Mucosa of descending colon (tissue), 3 donors: ENCODE results near the gene ZNF580. TPM values are rescaled to one million over a fixed set of nuclear protein-coding genes. Genes with fewer than 3 reads are reported as not detected.

ENCODE experiments used
- ATAC-seq: fragments of 200-7000 bp; cut with Tn5 transposase; one replicate; pipeline ENCODE4 v1.9.1; 2020; ENCODE audit warnings: mild to moderate bottlenecking, moderate library complexity
- DNase-seq, 3 donors: peaks; one replicate each; pipeline ENCODE4 v3.0.0-alpha.2; 2020
- H3K36me3 ChIP-seq: fragments of 200-600 bp; one replicate; pipeline ENCODE4 v1.8.0; 2021; ENCODE audit warnings: low read depth, mild to moderate bottlenecking
- H3K4me1 ChIP-seq: fragments of 200-600 bp; one replicate; pipeline ENCODE4 v1.8.0; 2021; ENCODE audit warnings: low read depth, mild to moderate bottlenecking
- H3K4me3 ChIP-seq: fragments of 200-600 bp; one replicate; pipeline ENCODE4 v1.8.0; 2021; ENCODE audit warnings: mild to moderate bottlenecking
- H3K9me3 ChIP-seq: fragments of 200-600 bp; one replicate; pipeline ENCODE4 v1.8.0; 2021; ENCODE audit warnings: mild to moderate bottlenecking
- CTCF ChIP-seq: fragments of 200-600 bp; IDR thresholded peaks from one replicate; pipeline ENCODE4 v1.8.0; 2022; ENCODE audit warnings: antibody characterized with exemption, mild to moderate bottlenecking
- intact Hi-C, 2 donors: fragments of 100-400 bp; cut with DNase I in 1 of 2; cut with micrococcal nuclease in 1 of 2; formaldehyde crosslinking; loops; one replicate each; pipeline versions ENCODE4 v1.11.0 to v1.11.1; 2022; cut with DNase I, micrococcal nuclease
- total RNA-seq, 3 donors: library from RNA; stranded (reverse); fragmentation: NEBNext Ultra II Directional in 2 of 3; extraction: Animal tissue kit (Norgen Biotek cat#: 25700) in 2 of 3; gene quantifications; one replicate each; pipeline versions ENCODE4 v1.2.1 to v1.2.4, GENCODE V29; 2021 to 2023
- donor health status: DM: no; HTN: no; CAD: no; lungs with moderate emphysema.
- donor health status: DM: no; HTN: no; CAD: no.
- donor health status: DM: no; HTN: yes; CAD: no.

ZNF580 gene
- total RNA-seq, 3 donors from 2014 or later = 29.6 to 46.0 (median 31.6) TPM

GRCh38 chr19:55681131-55682092 is 40.6 kb downstream of the ZNF580 start:
- Histone ChIP-seq H3K4me1 (peaks cover 70% of the 10 kb centered on the region), H3K36me3 (peaks cover 5% of the 10 kb centered on the region), H3K4me3 (no peak overlapping the region), H3K9me3 (no peaks in the 10 kb centered on the region)
- intact Hi-C loops = no loop called here
- no peak for ATAC-seq
- DNase-seq = peak in 1 of 3 donors; percentile 24
- no peak for TF ChIP-seq CTCF

GRCh38 chr19:55683449-55684261 is 42.9 kb downstream of the ZNF580 start:
- no peaks in the 10 kb centered on the region for H3K9me3 ChIP-seq
- TF ChIP-seq CTCF = no peak
- intact Hi-C loops = no loop called here
- DNase-seq (peak; percentile 56 to 86 (median 65)), ATAC-seq (peak; percentile 65)
- peaks cover 5% of the 10 kb centered on the region for H3K36me3 ChIP-seq
- peaks cover 71% of the 10 kb centered on the region for H3K4me1 ChIP-seq
- H3K4me3 ChIP-seq = no peak overlapping the region

GRCh38 chr19:55684946-55685681 is 44.3 kb downstream of the ZNF580 start:
- intact Hi-C loops = no loop called here
- Histone ChIP-seq H3K4me1 (peaks cover 75% of the 10 kb centered on the region), H3K4me3 (no peak overlapping the region), H3K9me3 (no peaks in the 10 kb centered on the region), H3K36me3 (no peaks in the 10 kb centered on the region)
- no peak for TF ChIP-seq CTCF
- ATAC-seq = no peak
- peak in 2 of 3 donors; percentile 41 to 61 for DNase-seq

GRCh38 chr19:55685776-55686175 is 45.0 kb downstream of the ZNF580 start:
- no peak overlapping the region for H3K4me3 ChIP-seq
- intact Hi-C loops = no loop called here
- H3K4me1 ChIP-seq = peaks cover 75% of the 10 kb centered on the region
- ATAC-seq (no peak), DNase-seq (peak in 2 of 3 donors; percentile 26 to 29)
- no peak for TF ChIP-seq CTCF
- no peaks in the 10 kb centered on the region for H3K36me3 ChIP-seq
- no peaks in the 10 kb centered on the region for H3K9me3 ChIP-seq
